PC-9 (cell line): ENCODE results near the gene ARHGAP6.

Experiments used
- CTCF ChIP-seq: fragments of 200-600 bp; sonication (generic); conservative IDR thresholded peaks from 2 replicates; pipeline ENCODE4 v1.6.1; 2017; ENCODE audit warnings: mixed run types, antibody characterized with exemption, mild to moderate bottlenecking, moderate library complexity
- EZH2 ChIP-seq: fragments of 200-600 bp; sonication (generic); IDR thresholded peaks from 2 replicates; pipeline ENCODE4 v1.8.0; 2017; ENCODE audit warnings: antibody characterized with exemption, low read depth

GRCh38 chrX:11347300-11347699 lies 318.4 kb downstream of the ARHGAP6 start:
- TF ChIP-seq CTCF (no peak), EZH2 (no peak)
